IMR-90 (cell line): ENCODE measurements around the gene RGMA. TPM values are rescaled to one million over a fixed set of nuclear protein-coding genes. Genes with fewer than 3 reads are reported as not detected.

Source experiments
- ATAC-seq: fragments of 200-7000 bp; cut with Tn5 transposase; 2 replicates; pipeline ENCODE4 v1.9.1; 2020; ENCODE audit warnings: low read depth, mild to moderate bottlenecking, moderate library complexity
- BruUV-seq: library from RNA; stranded (reverse); fragments of 400-500 nt; replicated peaks from 2 replicates; lab custom pipeline; 2021; lab: Mats Ljungman, UMichigan
- CTCF ChIA-PET: fragments of 300-600 bp; formaldehyde crosslinking; extraction: SDS; loops from one replicate; lab custom pipeline; 2021; ENCODE audit warnings: antibody characterized with exemption; lab: Yijun Ruan, JAX
- POLR2A ChIA-PET: fragments of 300-600 bp; sonication (Branson Sonifier 250); formaldehyde crosslinking; loops from one replicate; lab custom pipeline; 2022; ENCODE audit warnings: antibody characterized with exemption; ENCODE audit not compliant: unreplicated experiment; lab: Charles Lee
- DNase-seq: peaks from one replicate; pipeline ENCODE4 v3.0.0; 2013
- H2AFZ ChIP-seq: replicated peaks from 2 replicates; pipeline ENCODE3; 2013; ENCODE audit warnings: low read length, mild to moderate bottlenecking; ENCODE audit not compliant: poor library complexity
- H2AK5ac ChIP-seq: 2 replicates; pipeline ENCODE4 v1.6.1; 2013; ENCODE audit warnings: low read depth, low read length, inconsistent platforms
- H2AK9ac ChIP-seq: replicated peaks from 2 replicates; pipeline ENCODE3; 2013; ENCODE audit warnings: mild to moderate bottlenecking, low read depth, low read length, moderate library complexity; ENCODE audit not compliant: poor library complexity
- H2BK120ac ChIP-seq: 2 replicates; pipeline ENCODE4 v1.6.1; 2013; ENCODE audit warnings: low read depth, low read length, inconsistent platforms
- H2BK15ac ChIP-seq: 3 replicates; pipeline ENCODE4 v1.6.1; 2013; ENCODE audit warnings: low read depth, low read length, inconsistent platforms
- H2BK20ac ChIP-seq: 2 replicates; pipeline ENCODE4 v1.6.1; 2013; ENCODE audit warnings: low read depth, mild to moderate bottlenecking, inconsistent platforms, low read length, moderate library complexity
- H2BK5ac ChIP-seq: 2 replicates; pipeline ENCODE4 v1.6.1; 2013; ENCODE audit warnings: mild to moderate bottlenecking, low read depth, low read length, inconsistent platforms; ENCODE audit not compliant: poor library complexity, severe bottlenecking
- H3K14ac ChIP-seq: replicated peaks from 2 replicates; pipeline ENCODE4 v1.6.1; 2013; ENCODE audit warnings: low read depth, low read length, inconsistent platforms
- H3K18ac ChIP-seq: 2 replicates; pipeline ENCODE4 v1.6.1; 2013; ENCODE audit warnings: low read depth, low read length, control low read depth
- H3K23ac ChIP-seq: 2 replicates; pipeline ENCODE4 v1.6.1; 2013; ENCODE audit warnings: low read depth, low read length, inconsistent platforms
- H3K27ac ChIP-seq: 2 replicates; pipeline ENCODE4 v1.5.1; 2013; ENCODE audit warnings: mild to moderate bottlenecking, control low read depth, low read length; ENCODE audit not compliant: insufficient read depth
- H3K27me3 ChIP-seq: 2 replicates; pipeline ENCODE4 v1.6.1; 2013; ENCODE audit warnings: low read length; ENCODE audit not compliant: control insufficient read depth, insufficient read depth
- H3K36me3 ChIP-seq: 2 replicates; pipeline ENCODE4 v1.6.1; 2013; ENCODE audit warnings: low read length, mixed read lengths; ENCODE audit not compliant: control insufficient read depth, insufficient read depth
- H3K4ac ChIP-seq: 2 replicates; pipeline ENCODE4 v1.6.1; 2013; ENCODE audit warnings: low read depth, low read length, inconsistent platforms
- H3K4me1 ChIP-seq: 2 replicates; pipeline ENCODE4 v1.6.1; 2013; ENCODE audit warnings: low read length, mixed read lengths; ENCODE audit not compliant: control insufficient read depth, insufficient read depth
- H3K4me2 ChIP-seq: 2 replicates; pipeline ENCODE4 v1.6.1; 2013; ENCODE audit warnings: low read depth, mild to moderate bottlenecking, control low read depth, low read length, moderate library complexity
- H3K4me3 ChIP-seq: 2 replicates; pipeline ENCODE4 v1.5.1; 2013; ENCODE audit warnings: low read depth, mild to moderate bottlenecking, control low read depth, low read length, moderate library complexity; ENCODE audit not compliant: insufficient read depth
- H3K56ac ChIP-seq: 2 replicates; pipeline ENCODE4 v1.6.1; 2013; ENCODE audit warnings: low read length, inconsistent platforms; ENCODE audit not compliant: insufficient read depth; ENCODE audit errors: extremely low read depth
- H3K79me1 ChIP-seq, 2 experiments: 2 replicates each; pipeline ENCODE4 v1.6.1; 2013; ENCODE audit warnings: low read length in 2 of 2, inconsistent platforms in 1 of 2, low read depth in 1 of 2
- H3K9ac ChIP-seq: 2 replicates; pipeline ENCODE4 v1.6.1; 2013; ENCODE audit warnings: low read depth, low read length, control low read depth
- H3K9me1 ChIP-seq: 2 replicates; pipeline ENCODE4 v1.6.1; 2013; ENCODE audit warnings: low read length, inconsistent platforms; ENCODE audit not compliant: insufficient read depth
- H3K9me3 ChIP-seq: 2 replicates; pipeline ENCODE4 v1.6.1; 2013; ENCODE audit warnings: low read length; ENCODE audit not compliant: control insufficient read depth, insufficient read depth
- H4K20me1 ChIP-seq: 2 replicates; pipeline ENCODE4 v1.6.1; 2013; ENCODE audit warnings: low read length, inconsistent platforms; ENCODE audit not compliant: insufficient read depth
- H4K5ac ChIP-seq: 2 replicates; pipeline ENCODE4 v1.6.1; 2013; ENCODE audit warnings: mild to moderate bottlenecking, low read depth, low read length, control low read depth
- H4K8ac ChIP-seq, 2 experiments: 2 replicates each; pipeline ENCODE4 v1.6.1; 2013; ENCODE audit warnings: low read depth in 2 of 2, low read length in 2 of 2, control low read depth in 1 of 2, inconsistent platforms in 1 of 2
- H4K91ac ChIP-seq: 2 replicates; pipeline ENCODE4 v1.6.1; 2013; ENCODE audit warnings: low read depth, low read length, inconsistent platforms; ENCODE audit not compliant: insufficient read depth
- BHLHE40 ChIP-seq: fragments of 150-350 bp; IDR thresholded peaks from 2 replicates; pipeline ENCODE4 v1.6.1; 2016; ENCODE audit warnings: mild to moderate bottlenecking, low read depth, low read length
- CEBPB ChIP-seq: IDR thresholded peaks from 2 replicates; pipeline ENCODE4 v1.6.1; 2012; ENCODE audit warnings: low read depth, low read length, improper control_type of control experiment
- CHD1 ChIP-seq: IDR thresholded peaks from 2 replicates; pipeline ENCODE4 v1.6.1; 2012; ENCODE audit warnings: low read depth, low read length, improper control_type of control experiment
- CTCF ChIP-seq: conservative IDR thresholded peaks from 2 replicates; pipeline ENCODE4 v1.5.1; 2012; ENCODE audit warnings: mild to moderate bottlenecking, low read depth, low read length, improper control_type of control experiment
- ELK1 ChIP-seq: fragments of 150-350 bp; IDR thresholded peaks from 2 replicates; pipeline ENCODE4 v1.6.1; 2016; ENCODE audit warnings: low read depth, mild to moderate bottlenecking, low read length, moderate library complexity, borderline replicate concordance
- FOS ChIP-seq: fragments of 150-350 bp; IDR thresholded peaks from 2 replicates; pipeline ENCODE4 v1.6.1; 2016; ENCODE audit warnings: low read depth, low read length
- MAFK ChIP-seq: IDR thresholded peaks from 2 replicates; pipeline ENCODE4 v1.6.1; 2012; ENCODE audit warnings: low read depth, low read length, improper control_type of control experiment
- MAZ ChIP-seq: IDR thresholded peaks from 2 replicates; pipeline ENCODE4 v1.6.1; 2012; ENCODE audit warnings: low read depth, mild to moderate bottlenecking, low read length, improper control_type of control experiment, moderate library complexity, borderline replicate concordance
- MXI1 ChIP-seq: IDR thresholded peaks from 2 replicates; pipeline ENCODE4 v1.6.1; 2012; ENCODE audit warnings: low read depth, mild to moderate bottlenecking, low read length, moderate library complexity, borderline replicate concordance
- NFE2L2 ChIP-seq: fragments of 150-350 bp; IDR thresholded peaks from 2 replicates; pipeline ENCODE4 v1.6.1; 2016; ENCODE audit warnings: low read depth, mild to moderate bottlenecking, low read length
- POLR2A ChIP-seq: IDR thresholded peaks from 2 replicates; pipeline ENCODE4 v1.6.1; 2012; ENCODE audit warnings: mild to moderate bottlenecking, low read depth, low read length
- RAD21 ChIP-seq: IDR thresholded peaks from 2 replicates; pipeline ENCODE4 v1.6.1; 2012; ENCODE audit warnings: low read length, improper control_type of control experiment
- RCOR1 ChIP-seq: IDR thresholded peaks from 2 replicates; pipeline ENCODE4 v1.6.1; 2012; ENCODE audit warnings: mild to moderate bottlenecking, low read length, improper control_type of control experiment; ENCODE audit not compliant: insufficient replicate concordance
- RFX5 ChIP-seq: IDR thresholded peaks from 2 replicates; pipeline ENCODE4 v1.8.0; 2012; ENCODE audit warnings: low read depth, mild to moderate bottlenecking, low read length, moderate library complexity
- SMC3 ChIP-seq: fragments of 150-350 bp; IDR thresholded peaks from 2 replicates; pipeline ENCODE4 v1.6.1; 2016; ENCODE audit warnings: low read depth, mild to moderate bottlenecking, antibody characterized with exemption, low read length, moderate library complexity
- USF2 ChIP-seq: fragments of 150-350 bp; IDR thresholded peaks from 2 replicates; pipeline ENCODE4 v1.6.1; 2017; ENCODE audit warnings: mild to moderate bottlenecking, antibody characterized with exemption, low read length, low read depth
- WGBS, 2 experiments: methylation state at CpG; one replicate each; pipeline versions ENCODE4 v1.1.5 to v1.1.7; 2013; ENCODE audit warnings: missing lambda C conversion rate in 2 of 2; ENCODE audit not compliant: insufficient read length in 1 of 2; ENCODE audit errors: extremely low coverage in 2 of 2; 5-methylcytosine and 5-hydroxymethylcytosine counted together
- dilution Hi-C: fragments of 300-500 bp; cut with HindIII; formaldehyde crosslinking; loops from one replicate; pipeline ENCODE4 v1.14.3; 2018; ENCODE audit warnings: low sequenced_read_pairs; ENCODE audit not compliant: unreplicated experiment
- in situ Hi-C: fragments of 300-500 bp; cut with MboI; formaldehyde crosslinking; loops from 3 replicates; pipeline ENCODE4 v1.14.3; 2019; ENCODE audit warnings: low sequenced_read_pairs, inconsistent platforms, mixed read lengths
- intact Hi-C: fragments of 100-400 bp; cut with micrococcal nuclease; formaldehyde crosslinking; loops from 2 replicates; pipeline ENCODE4 v1.10.0; 2022
- polyA plus RNA-seq, 3 experiments: library from polyadenylated mRNA; depleted of rRNA; stranded (reverse); fragments of >200 nt; gene quantifications; 2 replicates each; pipeline ENCODE4 v1.2.3, GENCODE V29; 2012; ENCODE audit warnings: low replicate concordance in 1 of 3
- total RNA-seq: library from RNA; depleted of rRNA; stranded (reverse); fragments of >200 nt; gene quantifications from 2 replicates; pipeline ENCODE4 v1.2.3, GENCODE V29; 2012

The RGMA gene
- total and polyA plus RNA-seq, 2 of the 4 experiments (the other 2 are of a cell fraction): 0.18 to 0.26 TPM

- TF ChIP-seq FOS: no peak
- no peak for TF ChIP-seq USF2
- no peak for TF ChIP-seq MAZ
- TF ChIP-seq RCOR1: no peak
- TF ChIP-seq CTCF: no peak
- no peak for TF ChIP-seq MAFK
- no peak for TF ChIP-seq NFE2L2
- TF ChIP-seq MXI1: no peak
- no peak for TF ChIP-seq RFX5
- no peak for TF ChIP-seq CHD1
- no peak for TF ChIP-seq ELK1
- no peak for TF ChIP-seq CEBPB
- TF ChIP-seq SMC3: no peak
- no peak for TF ChIP-seq POLR2A
- no peak for TF ChIP-seq RAD21
- no peak for TF ChIP-seq BHLHE40
- Histone ChIP-seq H2BK20ac (no peak overlapping the region), H2BK5ac (no peak overlapping the region), H2AK5ac (no peak overlapping the region), H3K4me3 (no peak overlapping the region), H2AK9ac (no peak overlapping the region), H4K8ac (no peak overlapping the region), H3K56ac (no peak overlapping the region), H3K4me1 (no peaks in the 10 kb centered on the region), H3K36me3 (no peaks in the 10 kb centered on the region), H4K91ac (no peak overlapping the region), H3K23ac (no peak overlapping the region), H2AFZ (no peak overlapping the region), H3K9me1 (no peaks in the 10 kb centered on the region), H3K4me2 (no peak overlapping the region), H3K79me1 (no peaks in the 10 kb centered on the region), H3K9ac (no peak overlapping the region), H3K18ac (no peak overlapping the region), H3K14ac (no peak overlapping the region), H2BK15ac (no peak overlapping the region), H2BK120ac (no peak overlapping the region), H4K5ac (no peak overlapping the region), H4K20me1 (no peaks in the 10 kb centered on the region), H3K27ac (no peak overlapping the region), H3K9me3 (peaks cover 15% of the 10 kb centered on the region), H3K4ac (no peak overlapping the region), H3K27me3 (no peaks in the 10 kb centered on the region)
- ChIA-PET POLR2A (no interaction called here), CTCF (no interaction called here)
- ATAC-seq (no peak), DNase-seq (no peak)
- intact Hi-C loops: no loop called here
- dilution Hi-C loops: no loop called here
- in situ Hi-C loops: no loop called here
- WGBS, 2 experiments: 19% methylated on average over 4 of the region's 8 CpGs; no CpG with 5 or more reads in 1 of the 2 experiments
- BruUV-seq: no TSS peak
Measured at GRCh38 chr15:93126599-93126998, 37.6 kb upstream of the RGMA start.
